CD14-positive monocyte (primary cell): ENCODE measurements around the gene ECSIT. TPM values are rescaled to one million over a fixed set of nuclear protein-coding genes. Genes with fewer than 3 reads are reported as not detected.

Experiments used
- DNase-seq, 3 donors: peaks; one replicate each; pipeline ENCODE4 v3.0.0-alpha.2; 2011 to 2022
- H2AFZ ChIP-seq: 2 replicates; pipeline ENCODE4 v1.6.0; 2012; ENCODE audit warnings: mild to moderate bottlenecking, low read depth, low read length, inconsistent platforms; ENCODE audit not compliant: insufficient read depth, poor library complexity, severe bottlenecking
- H3K27ac ChIP-seq, 2 donors: 1 replicate in 1 of 2; 2 replicates in 1 of 2; pipeline ENCODE4 v1.5.1; 2012 to 2013; ENCODE audit warnings: low read length in 2 of 2, control low read depth in 1 of 2, inconsistent platforms in 1 of 2, low read depth in 1 of 2, mild to moderate bottlenecking in 1 of 2
- H3K27me3 ChIP-seq, 2 donors: one replicate each; pipeline versions ENCODE4 v1.6.0 to v1.6.1; 2011 to 2013; ENCODE audit warnings: low read length in 2 of 2; ENCODE audit not compliant: control insufficient read depth in 2 of 2, insufficient read depth in 2 of 2
- H3K36me3 ChIP-seq, 2 donors: replicated peaks in 1 of 2; 1 replicate in 1 of 2; 2 replicates in 1 of 2; pipeline versions ENCODE4 v1.5.1 to v1.6.1; 2012 to 2013; ENCODE audit warnings: low read length in 2 of 2, control low read depth in 1 of 2, inconsistent platforms in 1 of 2, mild to moderate bottlenecking in 1 of 2; ENCODE audit not compliant: insufficient read depth in 2 of 2, control insufficient read depth in 1 of 2
- H3K4me1 ChIP-seq, 2 donors: 1 replicate in 1 of 2; 2 replicates in 1 of 2; pipeline versions ENCODE4 v1.5.1 to v1.6.1; 2012 to 2013; ENCODE audit warnings: low read length in 2 of 2, control low read depth in 1 of 2, inconsistent platforms in 1 of 2, mild to moderate bottlenecking in 1 of 2, moderate library complexity in 1 of 2; ENCODE audit not compliant: insufficient read depth in 2 of 2, control insufficient read depth in 1 of 2
- H3K4me2 ChIP-seq: replicated peaks from 2 replicates; pipeline ENCODE3; 2012; ENCODE audit warnings: low read length, moderate library complexity, mild to moderate bottlenecking; ENCODE audit not compliant: poor library complexity, severe bottlenecking; ENCODE audit errors: extremely low read depth
- H3K4me3 ChIP-seq, 3 experiments: fragments of 200-600 bp in 1 of 3; sonication (generic) in 1 of 3; replicated peaks in 1 of 3; 1 replicate in 2 of 3; 2 replicates in 1 of 3; pipeline ENCODE4 v1.5.1; 2011 to 2013; ENCODE audit warnings: low read length in 3 of 3, mild to moderate bottlenecking in 3 of 3, control low read depth in 2 of 3, low read depth in 2 of 3, inconsistent platforms in 1 of 3, moderate library complexity in 1 of 3
- H3K79me2 ChIP-seq: 2 replicates; pipeline ENCODE4 v1.6.0; 2012; ENCODE audit warnings: mild to moderate bottlenecking, control low read depth, inconsistent platforms, low read length, moderate library complexity; ENCODE audit not compliant: insufficient read depth
- H3K9ac ChIP-seq: 2 replicates; pipeline ENCODE4 v1.6.0; 2017; ENCODE audit warnings: low read length, mild to moderate bottlenecking; ENCODE audit not compliant: insufficient read depth, poor library complexity, severe bottlenecking
- H3K9me3 ChIP-seq, 2 donors: replicated peaks in 1 of 2; 1 replicate in 1 of 2; 2 replicates in 1 of 2; pipeline versions ENCODE4 v1.5.1 to v1.6.1; 2012 to 2013; ENCODE audit warnings: low read length in 2 of 2, control low read depth in 1 of 2; ENCODE audit not compliant: control insufficient read depth in 1 of 2, insufficient read depth in 1 of 2
- H4K20me1 ChIP-seq: 2 replicates; pipeline ENCODE4 v1.6.0; 2012; ENCODE audit warnings: mild to moderate bottlenecking, low read length, control low read depth, moderate library complexity; ENCODE audit not compliant: insufficient read depth
- H3K27ac Mint-ChIP-seq, 7 donors: one replicate each; pipeline ENCODE4 v1.8.0; 2020; ENCODE audit warnings: mild to moderate bottlenecking in 7 of 7, mixed read lengths in 7 of 7, moderate library complexity in 6 of 7, inconsistent platforms in 2 of 7
- H3K27me3 Mint-ChIP-seq, 3 donors: one replicate each; pipeline ENCODE4 v1.8.0; 2021 to 2022; ENCODE audit warnings: low read depth in 3 of 3, mild to moderate bottlenecking in 3 of 3, mixed read lengths in 3 of 3, moderate library complexity in 3 of 3, inconsistent platforms in 1 of 3
- H3K36me3 Mint-ChIP-seq, 2 donors: one replicate each; pipeline ENCODE4 v1.8.0; 2020; ENCODE audit warnings: mixed read lengths in 2 of 2, inconsistent platforms in 1 of 2, mild to moderate bottlenecking in 1 of 2
- H3K4me1 Mint-ChIP-seq: one replicate; pipeline ENCODE4 v1.8.0; 2020; ENCODE audit warnings: mild to moderate bottlenecking, mixed read lengths
- H3K4me3 Mint-ChIP-seq, 2 donors: one replicate each; pipeline ENCODE4 v1.8.0; 2020; ENCODE audit warnings: mild to moderate bottlenecking in 2 of 2, mixed read lengths in 2 of 2, moderate library complexity in 1 of 2
- H3K9me3 Mint-ChIP-seq, 7 donors: one replicate each; pipeline ENCODE4 v1.8.0; 2020 to 2022; ENCODE audit warnings: mixed read lengths in 7 of 7, mild to moderate bottlenecking in 6 of 7, moderate library complexity in 6 of 7, inconsistent platforms in 2 of 7
- CTCF ChIP-seq: fragments of 200-600 bp; IDR thresholded peaks from one replicate; pipeline ENCODE4 v1.8.0; 2022; ENCODE audit warnings: antibody characterized with exemption, mild to moderate bottlenecking
- WGBS: methylation state at CpG from one replicate; pipeline ENCODE4 v1.1.5; 2013; ENCODE audit warnings: missing lambda C conversion rate; ENCODE audit not compliant: insufficient coverage; 5-methylcytosine and 5-hydroxymethylcytosine counted together
- intact Hi-C, 2 donors: fragments of 100-400 bp; cut with micrococcal nuclease; formaldehyde crosslinking; loops; one replicate each; pipeline versions ENCODE4 v1.15.0 to v1.15.1; 2023
- polyA plus RNA-seq, 3 donors: library from polyadenylated mRNA; depleted of rRNA in 1 of 3; unstranded in 2 of 3; stranded (reverse) in 1 of 3; fragments of 300-500 nt in 2 of 3; fragments of >200 nt in 1 of 3; fragmentation: Illumina TruSeq in 2 of 3; gene quantifications; 1 replicate in 2 of 3; 2 replicates in 1 of 3; pipeline ENCODE4 v1.2.3, GENCODE V29; 2012 to 2021

The ECSIT gene
- polyA plus RNA-seq, 3 donors, result 26.4 to 31.6 (median 28.3) TPM

GRCh38 chr19:11495481-11495880 lies 33.5 kb downstream of the ECSIT start:
- Histone ChIP-seq H3K79me2 (no peaks in the 10 kb centered on the region), H3K4me1 (no peaks in the 10 kb centered on the region), H3K4me2 (no peak overlapping the region), H3K27ac (no peak overlapping the region), H3K27me3 (no peaks in the 10 kb centered on the region), H3K36me3 (peaks cover 22 to 23% of the 10 kb centered on the region in 2 donors), H3K9me3 (no peaks in the 10 kb centered on the region), H4K20me1 (no peaks in the 10 kb centered on the region), H2AFZ (no peak overlapping the region), H3K9ac (no peak overlapping the region), H3K4me3 (no peak overlapping the region)
- no peaks in the 10 kb centered on the region for H3K4me1 Mint-ChIP-seq
- peaks cover 31 to 53% of the 10 kb centered on the region in 2 donors for H3K36me3 Mint-ChIP-seq
- peaks cover 0 to 3% (median 0%) of the 10 kb centered on the region in 7 donors for H3K9me3 Mint-ChIP-seq
- intact Hi-C loops, result no loop called here
- no peak for DNase-seq
- TF ChIP-seq CTCF, result no peak
- H3K4me3 Mint-ChIP-seq, result no peak overlapping the region
- 96% methylated on average over 10 of the region's 10 CpGs for WGBS
- H3K27me3 Mint-ChIP-seq, result peaks cover 0 to 2% (median 0%) of the 10 kb centered on the region in 3 donors
- H3K27ac Mint-ChIP-seq, result no peak overlapping the region

- Histone ChIP-seq H3K9ac (no peak overlapping the region), H3K27ac (no peak overlapping the region), H3K36me3 (peaks cover 23 to 28% of the 10 kb centered on the region in 2 donors), H3K4me1 (no peaks in the 10 kb centered on the region), H3K9me3 (no peaks in the 10 kb centered on the region), H3K79me2 (no peaks in the 10 kb centered on the region), H4K20me1 (no peaks in the 10 kb centered on the region), H3K27me3 (no peaks in the 10 kb centered on the region), H3K4me2 (no peak overlapping the region), H3K4me3 (no peak overlapping the region), H2AFZ (no peak overlapping the region)
- Mint-ChIP-seq H3K27ac (no peak overlapping the region), H3K9me3 (peaks cover 0 to 3% (median 0%) of the 10 kb centered on the region in 7 donors), H3K4me1 (no peaks in the 10 kb centered on the region), H3K27me3 (peaks cover 0 to 2% (median 0%) of the 10 kb centered on the region in 3 donors), H3K4me3 (no peak overlapping the region), H3K36me3 (peaks cover 37 to 56% of the 10 kb centered on the region in 2 donors)
- 97% methylated on average over 15 of the region's 27 CpGs for WGBS
- no peak for DNase-seq
- no peak for TF ChIP-seq CTCF
- intact Hi-C loops, result no loop called here
Measured at GRCh38 chr19:11494634-11495285, 34.2 kb downstream of the ECSIT start.
